Breast epithelium (tissue), 4 donors: ENCODE measurements around the gene EAF1. TPM values are rescaled to one million over a fixed set of nuclear protein-coding genes. Genes with fewer than 3 reads are reported as not detected.
"Not testable (repeated sequence)": the region's sequence is repeated elsewhere in the genome, so short reads cannot be mapped to it uniquely, and the experiment has no call there.

Source experiments
- DNase-seq, 2 donors: peaks; one replicate each; pipeline ENCODE4 v3.0.0-alpha.2; 2019; ENCODE audit warnings: low spot score in 2 of 2
- H3K27ac ChIP-seq, 2 donors: fragments of 200-600 bp; sonication (generic) in 1 of 2; one replicate each; pipeline ENCODE4 v1.5.1; 2016 to 2019; ENCODE audit warnings: mild to moderate bottlenecking in 1 of 2
- H3K27me3 ChIP-seq, 2 donors: fragments of 200-600 bp; sonication (generic) in 1 of 2; one replicate each; pipeline versions ENCODE4 v1.5.1 to v1.6.0; 2017 to 2019; ENCODE audit warnings: control low read depth in 1 of 2, mild to moderate bottlenecking in 1 of 2
- H3K36me3 ChIP-seq: fragments of 200-600 bp; one replicate; pipeline ENCODE4 v1.5.1; 2019
- H3K4me1 ChIP-seq, 2 donors: fragments of 200-600 bp; sonication (generic); one replicate each; pipeline ENCODE4 v1.5.1; 2016 to 2019; ENCODE audit warnings: control low read depth in 1 of 2
- H3K4me3 ChIP-seq, 3 donors: fragments of 200-600 bp; sonication (generic); 1 replicate in 2 of 3; 2 replicates in 1 of 3; pipeline ENCODE4 v1.5.1; 2016 to 2019; ENCODE audit warnings: mild to moderate bottlenecking in 3 of 3, moderate library complexity in 2 of 3
- H3K9me3 ChIP-seq, 2 donors: fragments of 200-600 bp; sonication (generic) in 1 of 2; one replicate each; pipeline ENCODE4 v1.5.1; 2016 to 2019; ENCODE audit warnings: control low read depth in 1 of 2
- CTCF ChIP-seq, 3 donors: fragments of 450-650 bp; IDR thresholded peaks; one replicate each; pipeline ENCODE4 v1.5.1; 2016 to 2017; ENCODE audit warnings: antibody characterized with exemption in 3 of 3, mild to moderate bottlenecking in 3 of 3, moderate library complexity in 3 of 3
- POLR2A ChIP-seq: fragments of 450-650 bp; IDR thresholded peaks from one replicate; pipeline ENCODE4 v1.6.1; 2016; ENCODE audit warnings: antibody characterized with exemption, mild to moderate bottlenecking, moderate library complexity
- POLR2AphosphoS5 ChIP-seq, 3 donors: sonication (generic); formaldehyde crosslinking; IDR thresholded peaks; one replicate each; pipeline ENCODE4 v1.6.1; 2017; ENCODE audit warnings: antibody characterized with exemption in 3 of 3
- intact Hi-C: fragments of 100-400 bp; cut with DNase I; formaldehyde crosslinking; loops from one replicate; pipeline ENCODE4 v1.15.1; 2023; ENCODE audit warnings: low total_unique reads
- total RNA-seq, 3 donors: library from RNA; depleted of rRNA; stranded (reverse); fragments of >200 nt; gene quantifications; one replicate each; pipeline ENCODE4 v1.1.0, GENCODE V29; 2016

The EAF1 gene
- total RNA-seq, 3 donors from 2014 or later: 18.7 to 21.5 (median 21.0) TPM

GRCh38 chr3:15390460-15390859 lies 36.9 kb upstream of the EAF1 start:
- no peaks in the 10 kb centered on the region for H3K27me3 ChIP-seq
- H3K36me3 ChIP-seq: no peaks in the 10 kb centered on the region
- H3K27ac ChIP-seq: peak overlapping the region in 1 of 2 donors; percentile 79
- H3K4me3 ChIP-seq: no peak overlapping the region
- peaks cover 7 to 16% of the 10 kb centered on the region in 2 donors for H3K9me3 ChIP-seq
- no peaks in the 10 kb centered on the region for H3K4me1 ChIP-seq
- TF ChIP-seq POLR2AphosphoS5 (IDR thresholded peaks at IDR 0.05) (no peak), POLR2A (no peak), CTCF (IDR thresholded peaks at IDR 0.05) (no peak)
- no peak for DNase-seq
- intact Hi-C loops: no loop called here

- Histone ChIP-seq H3K9me3 (peaks cover 6 to 13% of the 10 kb centered on the region in 2 donors), H3K36me3 (no peaks in the 10 kb centered on the region), H3K27ac (peak overlapping the region in 1 of 2 donors; percentile 79), H3K4me1 (no peaks in the 10 kb centered on the region), H3K27me3 (no peaks in the 10 kb centered on the region), H3K4me3 (no peak overlapping the region)
- no peak for TF ChIP-seq CTCF (IDR thresholded peaks at IDR 0.05)
- TF ChIP-seq POLR2AphosphoS5 (IDR thresholded peaks at IDR 0.05): no peak
- no peak for TF ChIP-seq POLR2A
- no peak for DNase-seq
- intact Hi-C loops: no loop called here
Observed at GRCh38 chr3:15391007-15391406, 36.4 kb upstream of the EAF1 start.

DNA sequence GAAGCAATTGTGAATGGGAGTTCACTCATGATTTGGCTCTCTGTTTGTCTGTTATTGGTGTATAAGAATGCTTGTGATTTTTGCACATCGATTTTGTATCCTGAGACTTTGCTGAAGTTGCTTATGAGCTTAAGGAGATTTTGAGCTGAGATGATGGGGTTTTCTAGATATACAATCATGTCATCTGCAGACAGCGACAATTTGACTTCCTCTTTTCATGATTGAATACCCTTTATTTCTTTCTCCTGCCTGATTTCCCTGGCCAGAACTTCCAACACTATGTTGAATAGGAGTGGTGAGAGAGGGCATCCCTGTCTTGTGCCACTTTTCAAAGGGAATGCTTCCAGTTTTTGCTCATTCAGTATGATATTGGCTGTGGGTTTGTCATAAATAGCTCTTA lies 34.1 kb upstream of the EAF1 start:
- H3K9me3 ChIP-seq, H3K27ac ChIP-seq, H3K4me1 ChIP-seq, DNase-seq, H3K4me3 ChIP-seq, intact Hi-C loops, H3K36me3 ChIP-seq, H3K27me3 ChIP-seq: not testable (repeated sequence)

- DNase-seq, intact Hi-C loops, H3K27ac ChIP-seq, H3K4me1 ChIP-seq, H3K4me3 ChIP-seq, H3K27me3 ChIP-seq, H3K36me3 ChIP-seq, H3K9me3 ChIP-seq: not testable (repeated sequence)
- peak in 1 of 3 donors; percentile 34 for TF ChIP-seq CTCF (IDR thresholded peaks at IDR 0.05)
Observed at GRCh38 chr3:15398731-15399133, 28.7 kb upstream of the EAF1 start.

DNA sequence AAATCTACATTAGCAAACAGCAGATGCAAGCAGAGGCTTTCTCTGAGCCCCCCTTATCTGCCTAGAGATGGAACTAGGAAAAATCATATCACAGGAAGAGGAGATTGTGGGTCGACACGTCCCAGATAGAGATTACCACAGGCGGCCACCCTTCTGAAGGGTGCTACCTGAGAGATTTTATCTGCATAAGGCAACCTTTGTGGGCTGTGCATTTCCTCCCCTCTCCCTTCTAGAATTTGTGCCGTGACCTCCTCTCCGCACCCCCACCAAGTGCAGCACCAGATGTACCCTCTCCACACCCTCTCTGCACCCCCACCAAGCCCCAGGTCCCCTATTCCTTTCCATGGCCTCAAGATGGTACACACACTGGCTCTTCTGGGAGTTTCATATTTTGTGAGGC lies 27.4 kb upstream of the EAF1 start:
- Histone ChIP-seq H3K27ac (no peak overlapping the region), H3K9me3 (no peaks in the 10 kb centered on the region), H3K36me3 (no peaks in the 10 kb centered on the region), H3K27me3 (no peaks in the 10 kb centered on the region), H3K4me1 (no peaks in the 10 kb centered on the region), H3K4me3 (no peak overlapping the region)
- no peak for TF ChIP-seq CTCF (IDR thresholded peaks at IDR 0.05)
- TF ChIP-seq POLR2A: no peak
- no peak for TF ChIP-seq POLR2AphosphoS5 (IDR thresholded peaks at IDR 0.05)
- DNase-seq: no peak
- intact Hi-C loops: no loop called here

DNA sequence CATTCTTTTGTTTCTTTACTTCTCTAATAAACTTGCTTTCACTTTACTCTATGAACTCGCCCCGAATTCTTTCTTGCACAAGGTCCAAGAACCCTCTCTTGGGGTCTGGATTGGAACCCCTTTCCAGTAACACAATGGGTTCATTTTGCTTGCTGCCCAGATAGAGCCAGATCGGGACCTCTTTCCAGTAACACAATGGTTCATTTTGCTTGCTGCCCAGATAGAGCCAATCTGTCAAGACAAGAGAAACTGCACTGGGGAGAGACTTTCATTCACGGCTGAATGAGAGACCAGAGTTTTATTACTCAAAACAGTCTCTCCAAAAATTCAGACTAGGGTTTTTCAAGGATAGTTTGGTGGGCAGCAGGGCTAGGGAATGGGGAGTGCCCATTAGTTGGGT lies 25.5 kb upstream of the EAF1 start:
- Histone ChIP-seq H3K27ac (no peak overlapping the region), H3K4me1 (no peaks in the 10 kb centered on the region), H3K36me3 (no peaks in the 10 kb centered on the region), H3K27me3 (no peaks in the 10 kb centered on the region), H3K9me3 (no peaks in the 10 kb centered on the region), H3K4me3 (no peak overlapping the region)
- DNase-seq: no peak
- intact Hi-C loops: no loop called here
- TF ChIP-seq POLR2AphosphoS5 (IDR thresholded peaks at IDR 0.05): no peak
- TF ChIP-seq POLR2A: no peak
- TF ChIP-seq CTCF (IDR thresholded peaks at IDR 0.05): no peak
